Gastroesophageal sphincter (tissue), 3 donors: Measurements from ENCODE around the gene MAGEA9B.
"Not testable (repeated sequence)": the region's sequence is repeated elsewhere in the genome, so short reads cannot be mapped to it uniquely, and the experiment has no call there.

Experiments
- POLR2A ChIP-seq, 2 donors: fragments of 450-650 bp; IDR thresholded peaks; one replicate each; pipeline ENCODE4 v1.6.1; 2017; ENCODE audit warnings: antibody characterized with exemption in 2 of 2, mild to moderate bottlenecking in 2 of 2, moderate library complexity in 1 of 2
- POLR2AphosphoS5 ChIP-seq: sonication (generic); formaldehyde crosslinking; IDR thresholded peaks from one replicate; pipeline ENCODE4 v1.6.1; 2017; ENCODE audit warnings: antibody characterized with exemption
- TF ChIP-seq, protein P1 (sequence below), 4 experiments: fragments of 200-600 bp in 2 of 4; fragments of 450-650 bp in 2 of 4; sonication (generic) in 1 of 4; IDR thresholded peaks; one replicate each; pipeline ENCODE4 v1.5.1; 2017 to 2019; ENCODE audit warnings: antibody characterized with exemption in 4 of 4, mild to moderate bottlenecking in 2 of 4, moderate library complexity in 2 of 4

DNA sequence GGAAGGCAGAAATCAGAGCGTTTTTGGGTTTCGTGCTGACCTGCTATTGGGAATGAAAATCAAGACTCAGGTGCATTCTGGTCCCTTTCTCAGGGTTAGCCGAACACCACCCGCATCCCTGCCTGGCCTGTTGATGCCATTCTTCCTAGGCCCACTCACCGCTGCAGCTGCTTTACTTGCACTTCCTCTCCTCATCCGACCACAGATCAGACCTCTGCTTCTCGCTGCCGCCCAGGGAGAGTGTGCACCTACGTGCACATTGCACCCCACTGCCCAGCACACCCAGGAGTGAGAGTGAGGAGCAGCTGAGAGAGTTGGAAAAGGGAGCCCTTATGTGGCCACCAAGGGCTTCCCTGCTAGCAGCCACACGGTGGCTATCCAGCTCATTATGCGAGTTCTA lies 49.8 kb downstream of the MAGEA9B start:
- TF ChIP-seq, protein P1, sequence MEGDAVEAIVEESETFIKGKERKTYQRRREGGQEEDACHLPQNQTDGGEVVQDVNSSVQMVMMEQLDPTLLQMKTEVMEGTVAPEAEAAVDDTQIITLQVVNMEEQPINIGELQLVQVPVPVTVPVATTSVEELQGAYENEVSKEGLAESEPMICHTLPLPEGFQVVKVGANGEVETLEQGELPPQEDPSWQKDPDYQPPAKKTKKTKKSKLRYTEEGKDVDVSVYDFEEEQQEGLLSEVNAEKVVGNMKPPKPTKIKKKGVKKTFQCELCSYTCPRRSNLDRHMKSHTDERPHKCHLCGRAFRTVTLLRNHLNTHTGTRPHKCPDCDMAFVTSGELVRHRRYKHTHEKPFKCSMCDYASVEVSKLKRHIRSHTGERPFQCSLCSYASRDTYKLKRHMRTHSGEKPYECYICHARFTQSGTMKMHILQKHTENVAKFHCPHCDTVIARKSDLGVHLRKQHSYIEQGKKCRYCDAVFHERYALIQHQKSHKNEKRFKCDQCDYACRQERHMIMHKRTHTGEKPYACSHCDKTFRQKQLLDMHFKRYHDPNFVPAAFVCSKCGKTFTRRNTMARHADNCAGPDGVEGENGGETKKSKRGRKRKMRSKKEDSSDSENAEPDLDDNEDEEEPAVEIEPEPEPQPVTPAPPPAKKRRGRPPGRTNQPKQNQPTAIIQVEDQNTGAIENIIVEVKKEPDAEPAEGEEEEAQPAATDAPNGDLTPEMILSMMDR (IDR thresholded peaks at IDR 0.05): not testable (repeated sequence)
- TF ChIP-seq POLR2A (IDR thresholded peaks at IDR 0.05); POLR2AphosphoS5: not testable (repeated sequence)
